Activated B cell treated with CpG ODN at 0.5 μM for 24 hours (primary cell): ENCODE results near the gene KCNK10. TPM values are rescaled to one million over a fixed set of nuclear protein-coding genes. Genes with fewer than 3 reads are reported as not detected.

Experiments
- ATAC-seq: fragments of 200-7000 bp; cut with Tn5 transposase; one replicate; pipeline ENCODE4 v1.10.0; 2021; ENCODE audit warnings: low read depth, mild to moderate bottlenecking, moderate library complexity
- CTCF ChIA-PET: fragments of 350-600 bp; sonication (Branson Sonifier 250); formaldehyde crosslinking; loops from one replicate; lab custom pipeline; 2021; ENCODE audit warnings: antibody characterized with exemption; lab: Charles Lee
- POLR2A ChIA-PET: fragments of 350-600 bp; sonication (Branson Sonifier 250); formaldehyde crosslinking; loops from one replicate; lab custom pipeline; 2021; ENCODE audit warnings: antibody characterized with exemption; lab: Charles Lee
- DNase-seq: peaks from one replicate; pipeline ENCODE4 v3.0.0; 2022
- H3K27ac Mint-ChIP-seq: one replicate; pipeline ENCODE4 v1.8.0; 2020; ENCODE audit warnings: mixed read lengths
- H3K27me3 Mint-ChIP-seq: one replicate; pipeline ENCODE4 v1.8.0; 2021; ENCODE audit warnings: mixed read lengths
- H3K36me3 Mint-ChIP-seq: one replicate; pipeline ENCODE4 v1.8.0; 2021; ENCODE audit warnings: low read depth, mixed read lengths
- H3K4me1 Mint-ChIP-seq: one replicate; pipeline ENCODE4 v1.8.0; 2021; ENCODE audit warnings: mixed read lengths
- H3K4me3 Mint-ChIP-seq: one replicate; pipeline ENCODE4 v1.8.0; 2020; ENCODE audit warnings: mild to moderate bottlenecking, mixed read lengths
- H3K9me3 Mint-ChIP-seq: one replicate; pipeline ENCODE4 v1.8.0; 2020; ENCODE audit warnings: mixed read lengths
- CTCF ChIP-seq: fragments of 200-600 bp; IDR thresholded peaks from one replicate; pipeline ENCODE4 v1.8.0; 2022; ENCODE audit warnings: antibody characterized with exemption, mild to moderate bottlenecking
- intact Hi-C: fragments of 100-400 bp; cut with micrococcal nuclease; formaldehyde crosslinking; loops from one replicate; pipeline ENCODE4 v1.15.1; 2024
- total RNA-seq: library from RNA; stranded (reverse); gene quantifications from 2 replicates; pipeline ENCODE4 v1.2.3, GENCODE V29; 2022

KCNK10 gene
- total RNA-seq, 1 donor from 2014 or later: 0.13 TPM

- no peak for TF ChIP-seq CTCF
- Mint-ChIP-seq H3K27ac (no peak overlapping the region), H3K4me1 (no peaks in the 10 kb centered on the region), H3K9me3 (no peaks in the 10 kb centered on the region), H3K27me3 (peaks cover 17% of the 10 kb centered on the region), H3K4me3 (no peak overlapping the region), H3K36me3 (no peaks in the 10 kb centered on the region)
- intact Hi-C loops: no loop called here
- ChIA-PET POLR2A (no interaction called here), CTCF (no interaction called here)
- no peak for DNase-seq
- no peak for ATAC-seq
Observed at GRCh38 chr14:88258021-88258420, 65.0 kb downstream of the KCNK10 start.

- ATAC-seq (no peak), DNase-seq (no peak)
- no peaks in the 10 kb centered on the region for H3K36me3 Mint-ChIP-seq
- POLR2A ChIA-PET: no interaction called here
- H3K4me1 Mint-ChIP-seq: no peaks in the 10 kb centered on the region
- intact Hi-C loops: no loop called here
- H3K4me3 Mint-ChIP-seq: no peak overlapping the region
- peaks cover 19% of the 10 kb centered on the region for H3K27me3 Mint-ChIP-seq
- H3K9me3 Mint-ChIP-seq: no peaks in the 10 kb centered on the region
- TF ChIP-seq CTCF: no peak
- H3K27ac Mint-ChIP-seq: no peak overlapping the region
- CTCF ChIA-PET: no interaction called here
Observed at GRCh38 chr14:88256997-88257950, 65.8 kb downstream of the KCNK10 start.

GRCh38 chr14:88255798-88256197, 67.3 kb downstream of the KCNK10 start:
- Mint-ChIP-seq H3K27ac (no peak overlapping the region), H3K27me3 (peaks cover 18% of the 10 kb centered on the region), H3K4me3 (no peak overlapping the region), H3K36me3 (no peaks in the 10 kb centered on the region), H3K9me3 (no peaks in the 10 kb centered on the region), H3K4me1 (no peaks in the 10 kb centered on the region)
- intact Hi-C loops: no loop called here
- ATAC-seq (no peak), DNase-seq (no peak)
- TF ChIP-seq CTCF: no peak
- POLR2A ChIA-PET: no interaction called here
- CTCF ChIA-PET: no interaction called here

- H3K36me3 Mint-ChIP-seq: no peaks in the 10 kb centered on the region
- H3K27me3 Mint-ChIP-seq: peaks cover 22% of the 10 kb centered on the region
- no peaks in the 10 kb centered on the region for H3K4me1 Mint-ChIP-seq
- no peak for TF ChIP-seq CTCF
- H3K9me3 Mint-ChIP-seq: no peaks in the 10 kb centered on the region
- intact Hi-C loops: no loop called here
- POLR2A ChIA-PET: no interaction called here
- no peak overlapping the region for H3K27ac Mint-ChIP-seq
- no peak for DNase-seq
- H3K4me3 Mint-ChIP-seq: no peak overlapping the region
- CTCF ChIA-PET: no interaction called here
- no peak for ATAC-seq
Observed at GRCh38 chr14:88255196-88255595, 67.9 kb downstream of the KCNK10 start.

GRCh38 chr14:88252498-88252897, 70.6 kb downstream of the KCNK10 start:
- POLR2A ChIA-PET: no interaction called here
- Mint-ChIP-seq H3K36me3 (no peaks in the 10 kb centered on the region), H3K27ac (no peak overlapping the region), H3K4me3 (no peak overlapping the region), H3K27me3 (peaks cover 12% of the 10 kb centered on the region), H3K9me3 (no peaks in the 10 kb centered on the region), H3K4me1 (no peaks in the 10 kb centered on the region)
- CTCF ChIA-PET: no interaction called here
- ATAC-seq (no peak), DNase-seq (no peak)
- no peak for TF ChIP-seq CTCF
- intact Hi-C loops: no loop called here
